Neuron (in vitro differentiated cells): Measurements from ENCODE around the gene TMEM114.
A peak's percentile ranks its signal among the peaks of the same experiment; 100 is the strongest.
"Not testable (repeated sequence)": the region's sequence is repeated elsewhere in the genome, so short reads cannot be mapped to it uniquely, and the experiment has no call there.

Source experiments
- H2AFZ ChIP-seq: one replicate; pipeline ENCODE4 v1.6.1; 2013; ENCODE audit warnings: low read depth, mild to moderate bottlenecking, inconsistent platforms, low read length, moderate library complexity
- H3K27me3 ChIP-seq: one replicate; pipeline ENCODE4 v1.6.1; 2013; ENCODE audit warnings: low read length; ENCODE audit not compliant: insufficient read depth
- H3K36me3 ChIP-seq: one replicate; pipeline ENCODE4 v1.6.1; 2013; ENCODE audit warnings: low read length; ENCODE audit not compliant: insufficient read depth
- H3K4me1 ChIP-seq: one replicate; pipeline ENCODE4 v1.6.1; 2013; ENCODE audit warnings: low read length; ENCODE audit not compliant: insufficient read depth
- H3K4me3 ChIP-seq: 2 replicates; pipeline ENCODE4 v1.5.1; 2013; ENCODE audit warnings: mild to moderate bottlenecking, low read length, moderate library complexity
- H3K9me3 ChIP-seq: one replicate; pipeline ENCODE4 v1.6.1; 2013; ENCODE audit warnings: low read length

Gene TMEM114

DNA sequence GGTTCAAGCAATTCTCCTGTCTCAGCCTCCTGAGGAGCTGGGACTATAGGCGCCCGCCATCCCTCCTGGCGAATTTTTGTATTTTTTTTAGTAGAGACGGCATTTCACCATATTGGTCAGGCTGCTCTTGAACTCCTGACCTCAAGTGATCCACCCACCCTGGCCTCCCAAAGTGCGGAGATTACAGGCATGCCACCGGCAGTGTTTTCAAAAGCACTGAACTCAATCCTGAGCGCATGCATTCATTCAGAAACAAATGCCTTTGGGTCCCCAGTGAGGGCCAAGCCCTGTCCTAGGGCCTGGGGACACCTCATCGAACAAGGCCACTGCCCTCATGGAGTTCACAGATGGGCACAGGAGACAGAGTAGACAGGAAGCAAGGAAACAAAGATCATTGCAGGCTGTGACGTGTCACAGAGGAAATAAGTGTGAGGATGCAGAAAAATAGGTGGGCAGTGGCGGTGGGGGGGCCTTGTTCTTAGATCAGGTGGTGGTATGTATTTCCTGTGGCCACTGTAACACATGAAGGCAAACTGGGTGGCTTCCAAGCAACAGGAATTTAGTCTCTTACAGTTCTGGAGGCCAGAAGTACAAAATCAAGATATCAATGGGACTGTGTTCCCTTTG lies 12.5 kb downstream of the TMEM114 start:
- Histone ChIP-seq H3K9me3 (no peaks in the 10 kb centered on the region), H3K4me1 (peaks cover 7% of the 10 kb centered on the region), H3K4me3 (no peak overlapping the region), H3K36me3 (no peaks in the 10 kb centered on the region), H3K27me3 (no peaks in the 10 kb centered on the region), H2AFZ (no peak overlapping the region)

DNA sequence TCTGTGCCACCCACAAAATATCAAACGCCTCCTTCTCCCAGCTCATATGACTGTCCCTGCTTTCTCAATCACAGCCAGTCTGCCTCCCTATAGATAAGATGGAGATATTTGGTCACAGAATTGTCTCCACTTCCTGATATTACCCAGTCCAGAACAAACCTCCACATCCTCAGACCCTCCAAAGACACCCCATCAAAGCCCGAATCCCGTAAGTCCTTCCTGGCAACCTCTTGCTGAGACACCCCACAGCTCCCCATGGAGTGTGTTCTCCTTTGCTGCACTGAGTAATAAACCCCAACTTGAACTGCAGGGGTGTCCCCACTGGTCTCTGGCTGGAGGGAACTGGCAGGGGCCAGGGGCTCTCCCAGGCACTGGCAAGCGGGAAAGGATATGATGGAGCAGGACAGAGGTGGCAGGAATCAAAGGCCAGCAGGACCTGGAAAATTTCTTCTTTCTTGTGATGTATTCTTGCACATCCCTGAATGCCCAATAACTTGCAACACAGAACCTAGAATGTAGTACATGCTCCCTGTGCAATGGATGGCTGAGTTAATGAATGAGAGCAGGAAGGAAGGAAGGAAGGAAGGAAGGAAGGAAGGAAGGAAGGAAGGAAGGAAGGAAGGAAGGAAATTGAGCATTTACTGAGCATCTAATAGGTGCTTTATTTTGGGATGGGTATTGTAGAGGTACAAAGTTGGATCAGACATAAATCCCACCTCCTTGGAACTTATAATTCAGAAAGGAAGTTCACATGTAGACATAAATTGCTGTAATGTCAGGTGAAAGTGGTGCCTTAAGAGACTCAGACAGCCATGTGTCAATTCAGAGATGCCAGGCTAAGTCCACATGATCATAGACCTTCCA lies 13.9 kb downstream of the TMEM114 start:
- no peaks in the 10 kb centered on the region for H3K9me3 ChIP-seq
- no peaks in the 10 kb centered on the region for H3K36me3 ChIP-seq
- no peaks in the 10 kb centered on the region for H3K27me3 ChIP-seq
- no peak overlapping the region for H2AFZ ChIP-seq
- H3K4me1 ChIP-seq: peaks cover 16% of the 10 kb centered on the region
- no peak overlapping the region for H3K4me3 ChIP-seq

DNA sequence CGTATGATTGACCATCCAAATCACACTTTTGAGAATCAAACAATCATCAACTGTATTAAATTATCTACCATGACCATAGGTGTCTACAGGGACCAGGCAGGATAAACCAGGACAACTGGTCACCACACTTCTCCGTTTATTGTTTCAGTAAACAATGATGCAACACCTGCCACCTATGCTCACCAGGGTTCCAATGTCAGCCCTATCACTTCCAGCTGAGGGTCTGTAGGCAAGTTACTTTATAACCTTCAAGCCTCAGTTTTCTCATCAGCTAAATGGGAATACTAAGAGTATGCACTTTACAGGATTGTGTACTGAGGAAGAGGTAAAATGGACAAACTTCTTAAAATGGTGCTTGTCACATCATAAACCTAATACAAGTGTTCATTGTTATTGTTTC lies 14.9 kb downstream of the TMEM114 start:
- Histone ChIP-seq H3K27me3 (no peaks in the 10 kb centered on the region), H3K4me1 (peaks cover 25% of the 10 kb centered on the region), H3K4me3 (no peak overlapping the region), H3K9me3 (no peaks in the 10 kb centered on the region), H3K36me3 (no peaks in the 10 kb centered on the region), H2AFZ (no peak overlapping the region)

DNA sequence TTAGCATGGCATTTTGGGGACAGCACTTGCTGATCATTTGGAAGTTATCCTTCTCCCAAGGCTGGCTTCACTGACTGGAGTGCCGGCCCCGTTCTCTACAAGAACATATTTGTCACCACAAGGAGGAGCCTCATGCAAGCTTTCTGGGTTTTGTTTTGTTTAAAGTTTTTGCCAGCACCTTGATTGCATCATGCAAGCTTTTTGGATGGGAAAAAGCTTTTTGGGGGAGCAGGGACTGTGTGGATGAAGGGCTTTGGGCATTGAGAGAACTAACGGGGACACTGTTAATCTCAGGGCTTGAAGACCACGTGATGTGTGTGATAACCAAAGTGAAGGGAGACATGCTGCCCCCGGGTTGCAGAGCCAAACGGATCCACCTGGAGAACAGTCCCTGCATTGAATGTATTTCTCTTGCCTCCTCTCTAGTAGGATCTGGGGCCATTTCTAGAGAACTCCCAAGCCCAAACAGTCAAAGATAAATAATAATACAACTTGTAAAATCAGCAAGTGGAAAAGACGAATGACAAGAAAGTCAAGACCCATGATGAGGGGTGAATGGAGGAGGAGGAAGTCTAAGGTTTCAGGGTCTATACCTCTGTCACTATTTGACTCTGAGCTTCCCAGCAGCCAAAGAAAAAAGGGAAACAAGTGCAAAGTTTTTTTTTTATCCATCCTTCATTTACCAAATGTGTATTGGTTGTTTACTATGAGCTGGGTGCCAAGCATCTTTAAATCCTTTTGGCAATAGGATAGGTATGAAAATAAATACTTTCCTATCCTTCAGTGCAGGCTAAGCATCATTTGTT lies 17.2 kb downstream of the TMEM114 start:
- Histone ChIP-seq H2AFZ (no peak overlapping the region), H3K9me3 (no peaks in the 10 kb centered on the region), H3K27me3 (no peaks in the 10 kb centered on the region), H3K36me3 (no peaks in the 10 kb centered on the region), H3K4me1 (peaks cover 36% of the 10 kb centered on the region), H3K4me3 (no peak overlapping the region)

DNA sequence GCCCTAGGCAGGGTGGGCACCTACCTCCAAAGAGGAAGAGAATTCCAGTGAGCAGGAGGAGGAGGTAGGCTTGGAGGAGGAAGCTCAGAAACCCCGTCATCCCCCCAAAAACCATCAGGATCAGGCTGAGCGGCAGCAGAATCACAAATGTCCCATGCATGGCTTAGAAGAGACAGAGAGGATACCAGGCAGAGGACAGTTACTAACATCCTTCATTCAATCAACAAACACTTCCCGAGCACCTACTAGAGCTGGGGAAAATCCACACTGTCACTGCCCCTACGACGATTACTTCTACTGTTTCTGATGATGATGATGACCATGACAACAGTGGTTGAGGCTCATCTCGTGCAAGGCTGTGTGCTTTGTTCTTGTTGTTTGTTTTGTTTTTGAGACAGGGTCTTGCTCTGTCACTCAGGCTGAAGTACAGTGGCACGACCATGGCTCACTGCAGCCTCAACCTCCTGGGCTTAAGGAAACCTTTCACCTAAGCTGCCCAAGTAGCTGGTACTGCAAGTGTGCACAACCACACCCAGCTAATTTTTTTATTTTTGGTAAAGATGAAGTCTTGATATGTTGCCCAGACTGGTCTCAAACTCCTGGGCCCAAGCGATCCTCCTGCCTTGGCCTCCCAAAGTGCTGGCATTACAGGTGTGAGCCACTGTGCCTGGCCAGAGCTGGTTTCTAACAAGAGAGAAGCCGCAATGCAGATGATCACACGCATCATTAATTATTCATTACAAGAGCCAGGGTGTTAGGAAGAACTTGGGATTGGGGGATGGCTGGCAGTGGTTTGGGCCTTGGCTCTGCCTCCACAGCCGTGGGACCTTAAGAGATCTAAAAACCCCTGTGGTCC lies 18.0 kb downstream of the TMEM114 start:
- H3K9me3 ChIP-seq: no peaks in the 10 kb centered on the region
- no peak overlapping the region for H2AFZ ChIP-seq
- H3K4me1 ChIP-seq: peaks cover 36% of the 10 kb centered on the region
- no peaks in the 10 kb centered on the region for H3K27me3 ChIP-seq
- H3K4me3 ChIP-seq: no peak overlapping the region
- H3K36me3 ChIP-seq: no peaks in the 10 kb centered on the region

DNA sequence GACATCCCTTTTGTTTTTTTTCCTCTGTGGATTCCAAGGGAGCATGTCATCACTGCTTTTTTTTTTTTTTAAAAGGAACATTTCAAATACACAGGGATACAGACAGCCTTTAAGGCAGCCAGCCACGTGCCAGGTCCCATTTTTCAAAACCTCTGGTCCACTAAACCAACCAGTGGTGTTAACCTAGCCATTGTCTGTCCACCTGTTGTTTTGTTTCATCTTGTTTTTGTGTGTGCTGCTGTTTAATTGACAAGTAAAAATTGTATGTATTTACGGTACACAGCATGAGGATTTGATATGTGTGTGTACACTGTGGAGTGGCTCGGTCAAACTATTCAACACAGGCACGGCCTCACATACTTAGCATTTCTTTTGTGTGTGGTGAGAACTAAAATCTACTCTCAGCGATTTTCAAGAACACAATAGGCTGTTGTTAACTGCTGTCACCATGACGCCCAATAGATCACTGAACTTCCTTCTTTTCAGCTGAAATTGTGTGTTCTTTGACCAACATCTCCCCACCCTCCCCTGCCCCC lies 19.2 kb downstream of the TMEM114 start:
- H3K4me3 ChIP-seq: peak overlapping the region; percentile 11
- peaks cover 36% of the 10 kb centered on the region for H3K4me1 ChIP-seq
- H3K36me3 ChIP-seq: no peaks in the 10 kb centered on the region
- H2AFZ ChIP-seq: peak overlapping the region; percentile 22
- no peaks in the 10 kb centered on the region for H3K27me3 ChIP-seq
- no peaks in the 10 kb centered on the region for H3K9me3 ChIP-seq

DNA sequence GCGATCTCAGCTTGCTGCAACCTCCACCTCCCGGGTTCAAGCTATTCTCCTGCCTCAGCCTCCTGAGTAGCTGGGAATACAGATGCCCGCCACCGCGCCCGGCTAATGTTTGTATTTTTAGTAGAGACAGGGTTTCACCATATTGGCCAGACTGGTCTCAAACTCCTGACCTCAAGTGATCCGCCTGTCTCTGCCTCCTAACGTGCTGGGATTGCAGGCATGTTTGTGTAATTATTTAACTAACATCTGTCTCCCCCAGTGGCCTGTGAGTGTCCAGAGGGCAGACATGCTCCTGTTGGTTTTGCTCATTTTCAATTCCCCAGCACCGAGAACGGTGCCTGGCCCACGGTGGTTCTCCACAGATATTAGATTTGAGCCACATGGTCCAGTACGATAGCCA lies 19.9 kb downstream of the TMEM114 start:
- not testable (repeated sequence) for H3K36me3 ChIP-seq

DNA sequence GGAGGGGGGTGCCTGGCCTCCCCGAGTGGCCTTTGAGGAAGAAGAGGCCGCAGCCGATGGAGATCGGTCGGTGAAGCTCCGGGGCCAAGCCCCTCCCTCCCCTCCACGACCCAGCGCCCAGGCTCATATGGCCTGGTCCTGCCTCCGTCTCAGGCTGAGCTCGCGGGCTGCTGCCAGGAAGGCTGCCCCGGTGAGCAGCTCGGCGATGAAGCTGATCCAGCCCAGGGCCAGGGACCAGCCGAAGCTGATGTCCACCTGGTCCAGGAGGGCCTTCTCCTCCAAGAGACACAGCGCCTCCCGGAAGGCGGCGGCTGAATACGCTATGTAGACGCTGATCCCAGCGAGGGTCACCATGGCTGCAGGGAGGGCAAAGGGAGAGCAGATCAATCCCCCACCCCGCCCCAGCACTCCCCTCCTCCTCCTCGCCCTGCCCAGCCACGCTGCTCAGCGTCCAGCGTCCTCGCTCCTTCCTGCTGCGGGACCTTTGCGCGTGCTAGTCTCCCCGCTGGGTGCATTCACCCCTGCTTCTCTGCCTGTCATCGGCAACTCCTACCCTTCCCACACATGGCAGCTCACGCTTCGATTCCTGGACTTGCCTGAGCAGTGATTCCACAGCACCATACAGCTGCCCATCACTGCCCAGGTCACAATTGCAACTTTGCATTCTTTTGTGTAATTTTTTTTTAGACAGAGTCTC lies 20.5 kb downstream of the TMEM114 start:
- Histone ChIP-seq H3K9me3 (no peaks in the 10 kb centered on the region), H3K27me3 (no peaks in the 10 kb centered on the region), H3K4me1 (peaks cover 36% of the 10 kb centered on the region), H2AFZ (no peak overlapping the region), H3K4me3 (no peak overlapping the region), H3K36me3 (no peaks in the 10 kb centered on the region)

More for the DNA sequence above, 19.9 kb downstream of the TMEM114 start:
- not testable (repeated sequence) for H3K4me3 ChIP-seq, H3K27me3 ChIP-seq, H2AFZ ChIP-seq, H3K9me3 ChIP-seq
- peaks cover 36% of the 10 kb centered on the region for H3K4me1 ChIP-seq

DNA sequence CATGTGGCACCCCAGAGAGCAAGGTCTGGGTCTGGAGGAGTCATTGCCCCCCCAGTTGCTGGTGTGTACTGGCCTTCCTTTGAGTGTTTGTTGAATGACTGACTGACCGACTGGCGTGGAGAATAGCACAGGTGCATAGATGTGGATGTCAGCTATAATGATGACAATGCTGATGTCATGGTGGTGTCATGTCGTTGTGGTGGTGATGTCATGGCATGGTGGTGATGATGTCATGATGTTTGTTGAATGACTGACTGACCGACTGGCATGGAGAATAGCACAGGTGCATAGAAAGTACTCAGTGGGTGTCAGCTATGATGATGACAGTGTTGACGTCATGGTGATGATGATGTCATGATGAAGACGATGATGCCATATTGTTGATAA lies 22.1 kb downstream of the TMEM114 start:
- no peaks in the 10 kb centered on the region for H3K27me3 ChIP-seq

DNA sequence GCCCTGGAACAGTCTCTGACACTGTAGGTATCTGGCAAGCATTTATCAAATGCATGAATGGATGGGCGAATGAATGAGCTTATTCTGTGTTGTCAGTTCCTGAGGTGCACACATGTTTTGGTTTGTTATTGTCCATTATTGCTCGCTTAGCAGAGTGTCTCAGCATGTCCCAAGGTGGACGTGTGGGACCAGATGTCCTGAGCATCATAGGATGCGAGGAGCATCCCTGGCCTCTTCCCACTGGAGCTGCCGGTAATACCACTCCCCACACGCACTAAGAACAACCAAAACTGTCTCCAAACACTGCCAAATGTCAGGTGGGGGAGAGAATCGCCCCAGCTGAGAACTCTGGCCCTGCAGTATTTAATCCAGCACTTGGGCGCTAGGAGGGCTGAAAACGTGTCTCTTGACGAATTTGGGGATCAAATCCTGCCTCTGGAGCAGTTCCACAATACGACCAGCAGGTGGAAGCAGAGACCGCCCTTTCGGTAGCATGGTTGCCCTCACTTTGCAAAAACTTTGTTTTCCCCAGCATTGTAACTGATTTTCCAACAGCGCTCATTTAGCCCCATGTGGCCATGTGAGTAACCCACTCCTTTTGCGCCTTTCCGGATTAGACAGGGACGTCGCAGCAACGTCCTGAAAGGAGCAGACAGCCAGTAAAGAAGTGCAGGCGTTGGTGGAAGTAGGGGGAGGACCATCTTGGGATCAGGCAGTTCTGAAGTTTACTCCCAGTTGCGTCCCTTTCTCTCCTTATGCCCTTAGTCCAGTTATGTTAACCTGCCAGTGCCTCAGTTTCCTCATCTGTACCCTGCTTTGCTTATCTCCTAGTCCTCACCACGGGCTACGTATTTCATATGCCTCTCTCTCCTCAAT lies 22.7 kb downstream of the TMEM114 start:
- Histone ChIP-seq H3K27me3 (no peaks in the 10 kb centered on the region), H3K4me3 (no peak overlapping the region), H3K36me3 (no peaks in the 10 kb centered on the region), H3K9me3 (no peaks in the 10 kb centered on the region), H2AFZ (no peak overlapping the region), H3K4me1 (peaks cover 31% of the 10 kb centered on the region)

More for the DNA sequence above, 22.1 kb downstream of the TMEM114 start:
- peaks cover 36% of the 10 kb centered on the region for H3K4me1 ChIP-seq
- no peak overlapping the region for H3K4me3 ChIP-seq
- no peaks in the 10 kb centered on the region for H3K9me3 ChIP-seq
- H2AFZ ChIP-seq: no peak overlapping the region
- H3K36me3 ChIP-seq: no peaks in the 10 kb centered on the region

DNA sequence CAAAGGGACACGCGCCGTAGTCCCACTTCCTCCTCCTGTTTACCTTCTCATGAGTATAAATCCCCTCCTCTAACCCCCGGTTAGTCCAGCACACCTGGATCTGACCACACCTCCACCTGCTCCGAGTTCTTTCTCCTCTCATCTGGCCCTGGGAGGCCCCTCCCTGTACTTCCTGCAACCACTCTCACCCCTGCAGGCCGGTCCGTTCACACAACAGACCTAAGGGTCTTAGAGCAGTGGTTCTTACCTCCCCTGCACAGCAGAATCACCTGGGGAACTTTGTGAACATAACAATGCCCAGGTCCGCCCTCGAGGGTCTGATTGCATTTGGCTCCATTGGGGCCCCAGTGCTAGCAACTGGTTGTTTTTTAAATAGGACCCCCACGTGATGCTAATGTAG lies 24.8 kb downstream of the TMEM114 start:
- Histone ChIP-seq H3K4me1 (peaks cover 12% of the 10 kb centered on the region), H2AFZ (no peak overlapping the region), H3K4me3 (no peak overlapping the region), H3K9me3 (no peaks in the 10 kb centered on the region), H3K36me3 (no peaks in the 10 kb centered on the region), H3K27me3 (no peaks in the 10 kb centered on the region)
